HEK293 (cell line): Measurements from ENCODE around the gene CAMK1.

Experiments
- ZFP37 ChIP-seq: fragments of 450-650 bp; formaldehyde crosslinking; IDR thresholded peaks from 2 replicates; pipeline ENCODE4 v1.5.1; 2016; ENCODE audit warnings: missing biosample characterization, missing genetic modification characterization
- ZFP41 ChIP-seq: fragments of 450-650 bp; formaldehyde crosslinking; IDR thresholded peaks from 2 replicates; pipeline ENCODE4 v1.5.1; 2016; ENCODE audit warnings: missing biosample characterization, missing genetic modification characterization, borderline replicate concordance
- ZNF133 ChIP-seq: fragments of 450-650 bp; formaldehyde crosslinking; IDR thresholded peaks from 2 replicates; pipeline ENCODE4 v1.5.1; 2016; ENCODE audit warnings: missing biosample characterization, missing genetic modification characterization
- ZNF292 ChIP-seq: fragments of 450-650 bp; formaldehyde crosslinking; IDR thresholded peaks from 2 replicates; pipeline ENCODE4 v1.5.1; 2016; ENCODE audit warnings: low read depth, missing biosample characterization, missing genetic modification characterization, borderline replicate concordance
- ZNF416 ChIP-seq: fragments of 450-650 bp; formaldehyde crosslinking; IDR thresholded peaks from 2 replicates; pipeline ENCODE4 v1.5.1; 2016; ENCODE audit warnings: missing biosample characterization, missing genetic modification characterization
- ZNF423 ChIP-seq: fragments of 450-650 bp; formaldehyde crosslinking; IDR thresholded peaks from 2 replicates; pipeline ENCODE4 v1.5.1; 2016; ENCODE audit warnings: missing biosample characterization, missing genetic modification characterization
- ZNF701 ChIP-seq: fragments of 450-650 bp; formaldehyde crosslinking; IDR thresholded peaks from 2 replicates; pipeline ENCODE4 v1.5.1; 2016; ENCODE audit warnings: missing biosample characterization, missing genetic modification characterization
- TF ChIP-seq, protein P1 (sequence below): fragments of 450-650 bp; formaldehyde crosslinking; IDR thresholded peaks from 2 replicates; pipeline ENCODE4 v1.5.1; 2016; ENCODE audit warnings: missing biosample characterization, missing genetic modification characterization
- TF ChIP-seq, protein P2 (sequence below): fragments of 450-650 bp; formaldehyde crosslinking; optimal IDR thresholded peaks from 2 replicates; pipeline ENCODE3; 2016; ENCODE audit warnings: missing biosample characterization, mild to moderate bottlenecking, missing genetic modification characterization
- TF ChIP-seq, protein P3 (sequence below): fragments of 450-650 bp; formaldehyde crosslinking; IDR thresholded peaks from 2 replicates; pipeline ENCODE4 v1.5.1; 2016; ENCODE audit warnings: missing biosample characterization, missing genetic modification characterization, low read depth
- TF ChIP-seq, protein P4 (sequence below): fragments of 450-650 bp; formaldehyde crosslinking; IDR thresholded peaks from 2 replicates; pipeline ENCODE4 v1.5.1; 2016; ENCODE audit warnings: missing biosample characterization, missing genetic modification characterization
- TF ChIP-seq, protein P5 (sequence below): fragments of 450-650 bp; formaldehyde crosslinking; IDR thresholded peaks from 2 replicates; pipeline ENCODE4 v1.5.1; 2016; ENCODE audit warnings: missing biosample characterization, missing genetic modification characterization
- TF ChIP-seq, protein P6 (sequence below): fragments of 450-650 bp; formaldehyde crosslinking; IDR thresholded peaks from 2 replicates; pipeline ENCODE4 v1.5.1; 2016; ENCODE audit warnings: missing biosample characterization, missing genetic modification characterization
- TF ChIP-seq, protein P7 (sequence below): IDR thresholded peaks from 2 replicates; pipeline ENCODE4 v1.6.1; 2011; ENCODE audit warnings: mild to moderate bottlenecking, low read depth, low read length, borderline replicate concordance

DNA sequence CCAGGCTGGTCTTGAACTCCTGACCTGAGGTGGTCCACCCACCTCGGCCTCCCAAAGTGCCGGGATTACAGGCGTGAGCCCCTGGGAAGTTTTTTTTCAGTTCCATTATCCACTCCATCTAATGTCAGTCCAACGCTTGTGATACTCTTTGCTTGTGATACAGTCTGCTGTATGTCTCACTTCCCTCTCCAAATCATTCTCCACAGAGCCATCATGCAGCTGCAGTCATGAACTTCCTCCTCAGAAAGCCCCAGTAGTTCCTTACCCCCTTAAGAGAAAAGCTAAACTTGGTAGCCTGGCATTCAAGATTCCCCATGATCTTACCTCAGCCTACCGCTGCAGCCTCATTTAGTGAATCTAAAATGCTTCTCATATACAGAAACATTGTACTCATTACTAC is 25.5 kb upstream of the CAMK1 start:
- TF ChIP-seq, protein P1, sequence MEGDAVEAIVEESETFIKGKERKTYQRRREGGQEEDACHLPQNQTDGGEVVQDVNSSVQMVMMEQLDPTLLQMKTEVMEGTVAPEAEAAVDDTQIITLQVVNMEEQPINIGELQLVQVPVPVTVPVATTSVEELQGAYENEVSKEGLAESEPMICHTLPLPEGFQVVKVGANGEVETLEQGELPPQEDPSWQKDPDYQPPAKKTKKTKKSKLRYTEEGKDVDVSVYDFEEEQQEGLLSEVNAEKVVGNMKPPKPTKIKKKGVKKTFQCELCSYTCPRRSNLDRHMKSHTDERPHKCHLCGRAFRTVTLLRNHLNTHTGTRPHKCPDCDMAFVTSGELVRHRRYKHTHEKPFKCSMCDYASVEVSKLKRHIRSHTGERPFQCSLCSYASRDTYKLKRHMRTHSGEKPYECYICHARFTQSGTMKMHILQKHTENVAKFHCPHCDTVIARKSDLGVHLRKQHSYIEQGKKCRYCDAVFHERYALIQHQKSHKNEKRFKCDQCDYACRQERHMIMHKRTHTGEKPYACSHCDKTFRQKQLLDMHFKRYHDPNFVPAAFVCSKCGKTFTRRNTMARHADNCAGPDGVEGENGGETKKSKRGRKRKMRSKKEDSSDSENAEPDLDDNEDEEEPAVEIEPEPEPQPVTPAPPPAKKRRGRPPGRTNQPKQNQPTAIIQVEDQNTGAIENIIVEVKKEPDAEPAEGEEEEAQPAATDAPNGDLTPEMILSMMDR (tag by site-specific recombination): no peak
- TF ChIP-seq ZNF423 (tag by site-specific recombination) (no peak), ZFP37 (tag by site-specific recombination) (no peak), ZFP41 (tag by site-specific recombination) (no peak), ZNF133 (tag by site-specific recombination) (no peak), ZNF701 (tag by site-specific recombination) (no peak), ZNF292 (tag by site-specific recombination) (no peak), ZNF416 (tag by site-specific recombination) (no peak)
- TF ChIP-seq, protein P2, sequence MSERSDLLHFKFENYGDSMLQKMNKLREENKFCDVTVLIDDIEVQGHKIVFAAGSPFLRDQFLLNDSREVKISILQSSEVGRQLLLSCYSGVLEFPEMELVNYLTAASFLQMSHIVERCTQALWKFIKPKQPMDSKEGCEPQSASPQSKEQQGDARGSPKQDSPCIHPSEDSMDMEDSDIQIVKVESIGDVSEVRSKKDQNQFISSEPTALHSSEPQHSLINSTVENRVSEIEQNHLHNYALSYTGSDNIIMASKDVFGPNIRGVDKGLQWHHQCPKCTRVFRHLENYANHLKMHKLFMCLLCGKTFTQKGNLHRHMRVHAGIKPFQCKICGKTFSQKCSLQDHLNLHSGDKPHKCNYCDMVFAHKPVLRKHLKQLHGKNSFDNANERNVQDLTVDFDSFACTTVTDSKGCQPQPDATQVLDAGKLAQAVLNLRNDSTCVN: no peak
- TF ChIP-seq, protein P3, sequence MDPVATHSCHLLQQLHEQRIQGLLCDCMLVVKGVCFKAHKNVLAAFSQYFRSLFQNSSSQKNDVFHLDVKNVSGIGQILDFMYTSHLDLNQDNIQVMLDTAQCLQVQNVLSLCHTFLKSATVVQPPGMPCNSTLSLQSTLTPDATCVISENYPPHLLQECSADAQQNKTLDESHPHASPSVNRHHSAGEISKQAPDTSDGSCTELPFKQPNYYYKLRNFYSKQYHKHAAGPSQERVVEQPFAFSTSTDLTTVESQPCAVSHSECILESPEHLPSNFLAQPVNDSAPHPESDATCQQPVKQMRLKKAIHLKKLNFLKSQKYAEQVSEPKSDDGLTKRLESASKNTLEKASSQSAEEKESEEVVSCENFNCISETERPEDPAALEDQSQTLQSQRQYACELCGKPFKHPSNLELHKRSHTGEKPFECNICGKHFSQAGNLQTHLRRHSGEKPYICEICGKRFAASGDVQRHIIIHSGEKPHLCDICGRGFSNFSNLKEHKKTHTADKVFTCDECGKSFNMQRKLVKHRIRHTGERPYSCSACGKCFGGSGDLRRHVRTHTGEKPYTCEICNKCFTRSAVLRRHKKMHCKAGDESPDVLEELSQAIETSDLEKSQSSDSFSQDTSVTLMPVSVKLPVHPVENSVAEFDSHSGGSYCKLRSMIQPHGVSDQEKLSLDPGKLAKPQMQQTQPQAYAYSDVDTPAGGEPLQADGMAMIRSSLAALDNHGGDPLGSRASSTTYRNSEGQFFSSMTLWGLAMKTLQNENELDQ (tag by site-specific recombination): no peak
- TF ChIP-seq, protein P4, sequence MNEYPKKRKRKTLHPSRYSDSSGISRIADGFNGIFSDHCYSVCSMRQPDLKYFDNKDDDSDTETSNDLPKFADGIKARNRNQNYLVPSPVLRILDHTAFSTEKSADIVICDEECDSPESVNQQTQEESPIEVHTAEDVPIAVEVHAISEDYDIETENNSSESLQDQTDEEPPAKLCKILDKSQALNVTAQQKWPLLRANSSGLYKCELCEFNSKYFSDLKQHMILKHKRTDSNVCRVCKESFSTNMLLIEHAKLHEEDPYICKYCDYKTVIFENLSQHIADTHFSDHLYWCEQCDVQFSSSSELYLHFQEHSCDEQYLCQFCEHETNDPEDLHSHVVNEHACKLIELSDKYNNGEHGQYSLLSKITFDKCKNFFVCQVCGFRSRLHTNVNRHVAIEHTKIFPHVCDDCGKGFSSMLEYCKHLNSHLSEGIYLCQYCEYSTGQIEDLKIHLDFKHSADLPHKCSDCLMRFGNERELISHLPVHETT (tag by site-specific recombination): no peak
- TF ChIP-seq, protein P5, sequence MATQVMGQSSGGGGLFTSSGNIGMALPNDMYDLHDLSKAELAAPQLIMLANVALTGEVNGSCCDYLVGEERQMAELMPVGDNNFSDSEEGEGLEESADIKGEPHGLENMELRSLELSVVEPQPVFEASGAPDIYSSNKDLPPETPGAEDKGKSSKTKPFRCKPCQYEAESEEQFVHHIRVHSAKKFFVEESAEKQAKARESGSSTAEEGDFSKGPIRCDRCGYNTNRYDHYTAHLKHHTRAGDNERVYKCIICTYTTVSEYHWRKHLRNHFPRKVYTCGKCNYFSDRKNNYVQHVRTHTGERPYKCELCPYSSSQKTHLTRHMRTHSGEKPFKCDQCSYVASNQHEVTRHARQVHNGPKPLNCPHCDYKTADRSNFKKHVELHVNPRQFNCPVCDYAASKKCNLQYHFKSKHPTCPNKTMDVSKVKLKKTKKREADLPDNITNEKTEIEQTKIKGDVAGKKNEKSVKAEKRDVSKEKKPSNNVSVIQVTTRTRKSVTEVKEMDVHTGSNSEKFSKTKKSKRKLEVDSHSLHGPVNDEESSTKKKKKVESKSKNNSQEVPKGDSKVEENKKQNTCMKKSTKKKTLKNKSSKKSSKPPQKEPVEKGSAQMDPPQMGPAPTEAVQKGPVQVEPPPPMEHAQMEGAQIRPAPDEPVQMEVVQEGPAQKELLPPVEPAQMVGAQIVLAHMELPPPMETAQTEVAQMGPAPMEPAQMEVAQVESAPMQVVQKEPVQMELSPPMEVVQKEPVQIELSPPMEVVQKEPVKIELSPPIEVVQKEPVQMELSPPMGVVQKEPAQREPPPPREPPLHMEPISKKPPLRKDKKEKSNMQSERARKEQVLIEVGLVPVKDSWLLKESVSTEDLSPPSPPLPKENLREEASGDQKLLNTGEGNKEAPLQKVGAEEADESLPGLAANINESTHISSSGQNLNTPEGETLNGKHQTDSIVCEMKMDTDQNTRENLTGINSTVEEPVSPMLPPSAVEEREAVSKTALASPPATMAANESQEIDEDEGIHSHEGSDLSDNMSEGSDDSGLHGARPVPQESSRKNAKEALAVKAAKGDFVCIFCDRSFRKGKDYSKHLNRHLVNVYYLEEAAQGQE: no peak
- TF ChIP-seq, protein P6, sequence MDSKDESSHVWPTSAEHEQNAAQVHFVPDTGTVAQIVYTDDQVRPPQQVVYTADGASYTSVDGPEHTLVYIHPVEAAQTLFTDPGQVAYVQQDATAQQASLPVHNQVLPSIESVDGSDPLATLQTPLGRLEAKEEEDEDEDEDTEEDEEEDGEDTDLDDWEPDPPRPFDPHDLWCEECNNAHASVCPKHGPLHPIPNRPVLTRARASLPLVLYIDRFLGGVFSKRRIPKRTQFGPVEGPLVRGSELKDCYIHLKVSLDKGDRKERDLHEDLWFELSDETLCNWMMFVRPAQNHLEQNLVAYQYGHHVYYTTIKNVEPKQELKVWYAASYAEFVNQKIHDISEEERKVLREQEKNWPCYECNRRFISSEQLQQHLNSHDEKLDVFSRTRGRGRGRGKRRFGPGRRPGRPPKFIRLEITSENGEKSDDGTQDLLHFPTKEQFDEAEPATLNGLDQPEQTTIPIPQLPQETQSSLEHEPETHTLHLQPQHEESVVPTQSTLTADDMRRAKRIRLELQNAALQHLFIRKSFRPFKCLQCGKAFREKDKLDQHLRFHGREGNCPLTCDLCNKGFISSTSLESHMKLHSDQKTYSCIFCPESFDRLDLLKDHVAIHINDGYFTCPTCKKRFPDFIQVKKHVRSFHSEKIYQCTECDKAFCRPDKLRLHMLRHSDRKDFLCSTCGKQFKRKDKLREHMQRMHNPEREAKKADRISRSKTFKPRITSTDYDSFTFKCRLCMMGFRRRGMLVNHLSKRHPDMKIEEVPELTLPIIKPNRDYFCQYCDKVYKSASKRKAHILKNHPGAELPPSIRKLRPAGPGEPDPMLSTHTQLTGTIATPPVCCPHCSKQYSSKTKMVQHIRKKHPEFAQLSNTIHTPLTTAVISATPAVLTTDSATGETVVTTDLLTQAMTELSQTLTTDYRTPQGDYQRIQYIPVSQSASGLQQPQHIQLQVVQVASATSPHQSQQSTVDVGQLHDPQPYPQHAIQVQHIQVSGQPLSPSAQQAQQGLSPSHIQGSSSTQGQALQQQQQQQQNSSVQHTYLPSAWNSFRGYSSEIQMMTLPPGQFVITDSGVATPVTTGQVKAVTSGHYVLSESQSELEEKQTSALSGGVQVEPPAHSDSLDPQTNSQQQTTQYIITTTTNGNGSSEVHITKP: no peak
- TF ChIP-seq, protein P7, sequence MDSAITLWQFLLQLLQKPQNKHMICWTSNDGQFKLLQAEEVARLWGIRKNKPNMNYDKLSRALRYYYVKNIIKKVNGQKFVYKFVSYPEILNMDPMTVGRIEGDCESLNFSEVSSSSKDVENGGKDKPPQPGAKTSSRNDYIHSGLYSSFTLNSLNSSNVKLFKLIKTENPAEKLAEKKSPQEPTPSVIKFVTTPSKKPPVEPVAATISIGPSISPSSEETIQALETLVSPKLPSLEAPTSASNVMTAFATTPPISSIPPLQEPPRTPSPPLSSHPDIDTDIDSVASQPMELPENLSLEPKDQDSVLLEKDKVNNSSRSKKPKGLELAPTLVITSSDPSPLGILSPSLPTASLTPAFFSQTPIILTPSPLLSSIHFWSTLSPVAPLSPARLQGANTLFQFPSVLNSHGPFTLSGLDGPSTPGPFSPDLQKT: no peak
